ENCODE results near the gene LCLAT1.

- TF ChIP-seq CTCF (IDR thresholded peaks at IDR 0.05; ENCODE audit: low read depth, low read length, poor library complexity, severe bottlenecking) (no peak), EZH2phosphoT487 (IDR thresholded peaks at IDR 0.05; ENCODE audit: borderline replicate concordance, low read length) (no peak)
These were observed 46.4 kb downstream of the LCLAT1 start for GRCh38 chr2:30493440-30493839.

Measured in DOHH2 (cell line).